Activated CD8-positive, alpha-beta memory T cell treated with anti-CD3 and anti-CD28 coated beads for 24 hours (primary cell): Measurements from ENCODE around the gene PRC1.

Source experiments
- DNase-seq: peaks from one replicate; pipeline ENCODE4 v3.0.0-alpha.2; 2020

Gene PRC1

DNA sequence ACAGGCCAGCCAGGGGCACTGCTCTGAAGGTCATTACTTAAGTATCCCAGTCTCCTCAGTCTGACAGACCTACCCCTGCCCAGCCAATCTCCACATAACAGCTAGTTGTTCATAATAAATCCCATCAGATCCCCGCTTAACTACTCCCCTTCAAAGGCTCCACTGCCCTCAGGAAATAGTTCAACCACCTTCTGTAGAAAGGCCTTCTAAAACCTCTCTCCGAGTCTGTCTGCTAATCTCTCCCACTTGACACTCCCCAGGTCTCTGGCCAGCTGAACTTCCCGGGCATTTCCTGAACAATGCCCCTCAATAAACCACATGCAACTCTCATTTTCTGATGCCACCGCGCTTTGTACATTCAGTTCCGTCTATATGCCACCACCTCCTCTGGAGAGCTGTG lies 6.0 kb downstream of the PRC1 start:
- no peak for DNase-seq

DNA sequence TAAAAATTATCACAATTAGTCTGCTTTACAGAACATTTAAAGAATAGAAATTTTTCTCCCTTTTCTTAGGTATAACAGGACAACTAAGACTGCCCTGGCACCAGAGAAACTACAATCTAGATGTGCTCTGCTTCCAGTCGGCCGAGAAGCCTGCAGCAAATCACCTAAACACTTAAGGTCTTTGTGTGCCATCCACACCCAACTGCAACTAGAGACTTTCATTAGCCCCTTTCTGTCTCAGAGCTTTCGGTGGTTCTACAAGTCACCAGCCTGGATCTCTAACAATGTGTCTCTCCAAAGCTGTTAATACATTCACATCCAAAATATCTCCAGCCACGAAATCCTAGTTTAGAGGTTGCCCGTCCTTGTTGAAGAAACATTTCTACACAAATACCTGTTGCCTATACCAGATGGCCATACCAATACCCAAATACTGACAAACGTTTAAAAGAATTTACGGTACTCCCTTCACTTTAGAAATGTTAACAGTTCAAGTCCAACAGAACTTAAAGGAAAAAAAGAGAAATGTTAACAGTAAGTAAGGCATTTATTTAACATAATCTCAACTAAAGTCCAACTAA lies 6.7 kb downstream of the PRC1 start:
- DNase-seq, result no peak

DNA sequence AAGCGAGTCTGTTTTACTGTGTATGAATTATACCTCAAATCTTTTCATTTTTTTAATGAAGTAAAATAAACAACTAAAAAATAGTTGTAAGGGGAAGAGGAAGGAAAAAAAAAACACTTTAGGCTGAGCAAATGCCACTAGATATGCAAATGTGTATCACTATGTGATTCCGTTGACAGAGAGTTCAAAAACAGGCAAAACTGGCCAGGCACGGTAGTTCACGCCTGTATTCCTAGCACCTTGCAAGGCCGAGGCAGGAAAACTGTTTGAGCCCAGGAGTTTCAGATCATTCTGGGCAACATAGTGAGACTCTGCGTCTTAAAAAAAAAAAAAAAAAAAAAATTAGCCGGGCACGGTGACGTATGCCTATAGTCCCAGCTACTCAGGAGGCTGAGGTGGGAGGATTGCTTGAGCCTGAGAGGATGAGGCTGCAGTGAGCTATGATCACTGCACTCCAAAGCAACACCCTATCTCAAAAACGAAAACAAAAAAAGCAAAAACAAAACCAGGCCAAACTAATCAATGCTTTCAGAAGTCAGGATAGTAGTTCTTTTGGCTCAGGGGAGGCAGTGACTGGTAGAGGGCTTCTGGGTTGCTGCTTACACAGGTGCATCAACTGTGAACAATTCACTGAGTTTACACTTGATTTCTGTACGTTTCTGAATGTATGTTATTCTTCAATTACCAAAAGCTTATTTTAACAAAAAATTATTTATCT lies 7.4 kb downstream of the PRC1 start:
- DNase-seq, result no peak

DNA sequence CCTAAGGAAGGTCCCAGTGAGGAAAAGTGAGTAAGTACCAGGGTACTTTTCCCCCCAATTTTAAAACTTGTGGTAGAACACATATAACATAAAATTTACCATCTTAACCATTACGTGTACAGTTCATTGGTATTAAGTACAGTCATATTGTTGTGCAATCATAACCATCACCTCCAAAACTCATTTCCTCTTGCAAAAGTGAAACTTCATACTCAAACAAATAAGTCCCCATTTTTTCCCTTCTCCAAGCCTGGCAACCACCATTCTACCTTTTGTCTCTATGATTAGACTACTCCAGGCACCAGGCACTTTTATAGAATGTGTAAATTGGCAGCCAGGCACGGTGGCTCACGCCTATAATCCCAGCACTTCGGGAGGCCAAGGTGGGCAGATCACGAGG lies 12.2 kb downstream of the PRC1 start:
- no peak for DNase-seq

DNA sequence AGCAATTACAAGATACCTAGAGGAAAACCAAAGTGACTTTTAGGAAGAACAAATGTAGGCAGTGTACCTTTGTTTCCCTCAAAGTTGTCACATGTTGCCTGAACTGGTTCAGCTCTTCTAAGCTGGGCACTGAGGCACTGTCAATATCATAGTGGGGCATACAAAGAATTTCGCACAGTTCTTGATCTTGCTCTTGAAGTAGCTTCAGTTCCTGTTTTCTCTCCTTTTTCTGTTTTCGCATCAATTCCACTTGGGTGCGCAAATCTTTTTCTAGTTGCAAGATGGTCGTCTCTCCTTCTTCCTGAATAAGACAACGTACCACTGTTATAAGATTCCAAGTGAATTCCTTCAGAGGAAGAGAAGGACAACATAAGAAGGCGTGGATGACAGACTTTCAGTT lies 12.7 kb downstream of the PRC1 start:
- no peak for DNase-seq

DNA sequence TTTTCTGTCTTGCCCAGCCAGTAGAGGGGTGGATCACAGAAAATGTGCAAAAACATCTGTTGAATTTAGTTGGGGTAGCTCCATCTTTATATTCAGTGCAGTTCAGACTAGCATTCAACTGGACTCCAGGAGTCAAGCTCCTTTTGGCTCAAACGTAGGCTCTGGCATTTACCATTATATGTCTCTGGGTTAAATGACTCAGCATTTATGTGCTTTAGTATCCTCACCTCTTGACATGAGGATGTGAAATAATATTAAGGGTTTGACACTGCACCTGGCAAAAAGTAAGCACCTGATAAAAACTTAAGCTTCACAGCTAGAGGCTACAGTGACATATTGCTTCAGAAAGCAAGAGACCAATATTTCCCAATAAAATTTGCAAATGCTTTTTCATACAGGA lies 14.8 kb downstream of the PRC1 start:
- no peak for DNase-seq

DNA sequence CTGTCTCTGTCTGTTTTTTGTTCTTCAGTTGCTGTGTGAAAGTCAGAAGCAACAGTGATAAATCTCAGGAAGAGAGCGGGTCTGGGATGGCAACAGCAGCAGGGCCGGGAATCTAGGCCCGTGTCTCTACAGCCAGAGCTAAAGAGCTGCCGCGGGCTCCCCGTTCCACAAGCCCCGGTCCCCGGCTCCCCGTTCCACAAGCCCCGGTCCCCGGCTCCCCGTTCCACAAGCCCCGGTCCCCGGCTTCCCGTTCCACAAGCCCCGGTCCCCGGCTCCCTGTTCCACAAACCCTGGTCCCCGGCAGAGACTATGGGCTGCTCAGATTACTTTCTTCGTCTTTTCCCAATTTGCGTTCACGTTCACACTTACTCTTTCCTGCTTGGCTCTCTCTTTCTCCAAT lies 20.1 kb downstream of the PRC1 start:
- DNase-seq, result no peak

DNA sequence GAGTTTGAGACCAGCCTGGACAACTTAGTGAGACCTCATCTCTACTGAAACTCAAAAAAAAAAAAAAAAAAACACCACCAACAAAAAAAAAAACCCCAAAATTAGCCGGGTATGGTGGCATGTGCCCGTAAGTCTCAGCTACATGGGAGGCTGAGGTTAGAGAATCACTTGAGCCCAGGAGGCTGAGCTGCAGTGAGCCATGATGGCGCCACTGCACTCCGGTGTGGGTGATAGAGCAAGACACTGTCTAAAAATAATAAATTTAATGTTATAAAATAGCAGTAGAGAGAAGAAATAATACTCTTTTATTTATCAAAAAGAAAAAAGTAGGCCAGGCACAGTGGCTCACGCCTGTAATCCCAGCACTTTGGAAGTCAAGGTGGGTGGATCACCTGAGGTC lies 22.2 kb downstream of the PRC1 start:
- no peak for DNase-seq

DNA sequence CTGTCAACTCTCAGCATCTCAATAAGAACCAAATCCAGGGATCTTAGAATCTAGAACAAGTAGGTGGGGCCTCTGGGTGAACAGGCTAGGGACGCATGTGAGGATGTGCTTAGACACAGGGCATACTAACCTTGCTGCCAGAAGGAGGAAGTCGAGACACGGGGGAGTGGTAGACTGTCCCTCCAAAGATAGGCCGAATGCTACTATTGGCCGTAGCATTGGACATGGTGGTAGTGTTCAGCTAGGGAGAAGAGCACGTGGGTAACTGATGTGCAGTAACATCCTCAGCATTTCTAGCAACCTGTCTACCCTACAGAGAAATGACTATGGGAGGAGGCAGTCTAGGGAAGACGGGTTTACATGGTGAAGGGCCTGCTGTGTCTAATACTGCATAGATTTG lies 24.1 kb downstream of the PRC1 start:
- DNase-seq, result no peak

DNA sequence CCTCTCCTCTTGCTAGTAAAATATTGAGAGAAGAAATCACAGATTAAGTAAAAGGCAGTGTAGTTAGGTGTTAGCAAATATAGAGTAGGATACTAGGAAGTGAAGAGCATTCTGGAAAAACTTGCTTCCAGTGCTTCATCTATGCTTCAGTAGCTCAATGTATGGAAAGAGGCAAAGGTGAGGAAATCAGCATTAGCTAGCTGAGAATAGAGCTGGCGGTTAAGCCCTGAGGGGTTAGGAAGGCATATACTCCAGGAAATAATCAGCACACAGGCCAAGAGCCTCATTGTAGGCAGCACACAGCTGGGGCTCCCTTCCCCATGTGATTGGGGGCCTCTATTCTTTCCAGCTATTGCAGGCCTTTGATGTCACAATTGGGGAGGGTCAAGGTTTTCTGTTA lies 25.9 kb downstream of the PRC1 start:
- DNase-seq, result no peak

DNA sequence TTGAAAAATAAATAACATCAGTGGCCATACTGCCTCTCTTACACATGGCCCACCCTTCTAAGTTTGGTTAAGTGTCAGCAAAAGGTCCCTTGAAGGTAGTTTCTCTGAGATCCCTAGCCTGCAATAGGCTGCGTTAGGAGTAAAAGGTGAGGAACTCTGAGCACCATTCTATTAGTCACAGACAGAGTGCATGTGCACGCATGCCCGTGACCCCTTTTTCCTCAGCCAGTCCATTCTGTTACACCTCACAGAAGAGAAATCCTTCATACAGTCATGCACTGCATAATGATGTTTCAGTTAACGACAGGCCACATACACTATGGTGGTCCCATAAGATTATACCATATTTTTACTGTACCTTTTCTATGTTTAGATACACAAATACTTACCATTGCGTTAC lies 27.1 kb downstream of the PRC1 start:
- no peak for DNase-seq

DNA sequence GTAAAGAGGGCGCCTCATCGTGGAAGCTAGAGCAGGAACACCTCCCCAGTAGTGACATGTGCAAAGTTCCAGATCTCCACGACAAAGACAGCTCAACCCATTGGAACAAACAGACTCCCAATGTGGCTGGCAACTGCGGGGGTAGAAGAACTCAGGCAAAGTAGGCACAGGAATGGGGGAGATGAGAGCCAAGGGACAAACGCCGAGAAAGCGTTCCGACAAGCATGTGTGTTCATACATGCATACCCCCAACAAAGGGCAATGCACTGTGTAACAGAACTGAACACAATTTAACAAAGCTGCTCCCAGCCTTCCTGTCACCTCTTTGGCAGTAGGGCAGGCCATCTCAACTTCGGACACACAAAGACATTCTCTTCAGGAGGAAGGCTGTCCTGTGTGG lies 28.1 kb downstream of the PRC1 start:
- DNase-seq, result no peak

DNA sequence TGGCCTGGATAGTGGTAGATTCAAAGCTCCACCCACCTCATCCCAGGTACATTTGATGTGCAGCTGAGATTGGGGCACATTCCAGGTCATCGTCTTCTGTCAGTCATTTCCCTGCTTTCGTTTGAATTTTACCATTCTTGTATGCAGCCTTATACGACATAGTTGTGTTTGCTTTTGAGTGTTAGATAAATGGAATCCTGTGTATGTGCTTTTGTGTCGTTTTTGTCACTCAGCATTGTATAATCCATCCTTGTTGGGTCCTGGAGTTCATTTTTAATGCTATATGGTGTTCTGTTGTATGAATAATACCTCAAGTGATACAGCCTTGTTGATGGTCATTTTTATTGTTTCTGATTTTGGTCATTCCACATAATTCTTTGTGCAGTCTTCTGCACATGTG lies 32.3 kb downstream of the PRC1 start:
- no peak for DNase-seq

DNA sequence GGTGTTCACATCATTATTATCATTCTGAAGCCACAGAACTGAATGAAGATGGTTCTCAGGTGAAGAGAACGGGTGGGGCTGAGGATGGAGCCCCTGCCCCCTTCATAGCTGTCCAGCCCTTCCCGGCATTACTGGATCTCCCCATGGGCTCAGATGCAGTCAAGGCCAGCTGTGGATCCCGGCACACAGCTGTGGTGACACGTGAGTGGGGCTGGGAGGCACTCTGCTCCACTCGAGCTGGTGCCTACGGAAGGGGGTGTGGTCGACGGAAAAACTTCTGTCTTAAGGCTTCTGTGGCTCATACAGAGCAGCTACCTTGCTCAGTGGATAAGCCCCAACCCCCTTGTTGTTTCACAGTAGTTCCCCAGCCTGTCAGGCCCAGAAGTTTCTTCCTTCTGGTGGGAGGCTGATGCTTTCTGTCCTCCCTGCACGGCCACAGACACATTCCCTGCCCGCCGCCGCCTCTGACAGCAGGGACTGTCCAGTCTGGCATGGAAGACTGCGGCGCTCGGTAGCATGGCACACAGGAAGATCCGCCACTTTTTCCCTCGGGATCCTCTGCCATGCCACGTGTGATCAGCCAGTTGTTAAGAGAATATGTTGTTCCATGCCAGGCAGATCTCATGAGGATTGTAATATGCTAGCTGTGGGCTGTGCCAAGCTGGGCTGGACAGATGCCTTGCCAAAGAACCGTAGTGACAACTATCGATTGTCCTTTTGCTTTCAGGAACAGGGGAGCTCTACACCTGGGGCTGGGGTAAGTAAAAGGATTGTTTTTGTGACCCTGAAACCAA lies 33.8 kb downstream of the PRC1 start:
- no peak for DNase-seq

DNA sequence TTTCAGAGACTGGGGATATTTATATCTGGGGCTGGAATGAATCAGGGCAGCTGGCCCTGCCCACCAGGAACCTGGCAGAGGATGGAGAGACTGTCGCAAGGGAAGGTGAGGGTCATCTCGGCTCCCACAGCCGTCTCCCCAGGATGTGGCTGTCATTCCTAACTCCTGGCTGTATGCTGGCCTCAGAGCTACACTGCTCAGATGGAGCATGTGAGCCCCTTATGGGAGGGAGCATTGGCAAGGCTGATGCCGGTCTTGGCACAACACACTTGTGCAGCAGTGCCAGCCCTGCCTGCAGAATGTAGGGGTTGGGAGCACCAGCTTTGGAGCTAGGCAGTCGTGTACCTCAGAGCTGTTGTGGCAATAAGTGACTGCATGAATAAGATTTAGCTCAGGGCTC lies 34.4 kb downstream of the PRC1 start:
- DNase-seq, result no peak

DNA sequence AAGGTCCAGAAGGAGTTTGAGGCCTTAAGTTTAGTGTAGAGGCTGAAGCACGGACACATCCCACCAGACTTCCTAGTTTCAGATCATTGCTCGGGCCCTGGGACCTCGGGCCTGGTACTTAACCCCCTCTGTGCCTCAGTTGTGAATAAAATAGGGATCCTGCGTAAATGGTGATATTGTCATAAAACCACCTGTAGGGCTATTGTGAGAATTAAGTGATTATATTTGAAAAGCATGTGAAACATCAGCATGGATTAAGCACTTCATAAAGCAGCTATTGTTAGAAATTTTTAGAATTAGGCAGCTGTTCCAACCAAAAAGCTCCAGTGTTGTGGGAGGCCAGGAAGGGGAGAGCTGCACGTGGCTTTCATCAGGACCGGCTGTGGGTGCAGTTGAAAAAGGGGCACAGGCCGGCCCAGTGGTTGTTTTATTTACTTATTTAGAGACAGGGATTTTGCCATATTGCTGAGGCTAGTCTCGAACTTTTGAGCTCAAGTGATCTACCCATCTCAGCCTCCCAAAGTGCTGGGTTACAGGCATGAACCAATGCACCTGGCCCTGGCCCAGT lies 35.2 kb downstream of the PRC1 start:
- no peak for DNase-seq

DNA sequence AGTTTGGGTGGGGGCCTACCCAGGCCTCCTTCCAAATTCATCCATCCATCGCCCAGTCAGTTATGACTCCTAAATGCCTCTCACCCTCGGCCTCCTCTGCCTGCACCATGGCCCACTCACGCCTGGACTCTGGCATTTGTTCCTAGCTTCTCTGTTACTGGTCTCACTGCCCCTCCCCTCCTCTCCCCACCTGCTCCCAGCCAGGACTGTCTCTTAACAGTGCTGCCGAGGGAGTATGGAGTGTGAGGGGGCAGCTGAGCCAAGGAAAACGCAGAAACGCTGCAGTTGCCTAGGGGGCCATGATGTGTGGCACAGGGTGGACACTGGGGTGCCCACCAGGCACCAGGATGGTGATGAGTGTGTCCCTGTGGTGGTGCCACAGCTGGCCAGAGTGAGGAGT lies 36.5 kb downstream of the PRC1 start:
- no peak for DNase-seq

DNA sequence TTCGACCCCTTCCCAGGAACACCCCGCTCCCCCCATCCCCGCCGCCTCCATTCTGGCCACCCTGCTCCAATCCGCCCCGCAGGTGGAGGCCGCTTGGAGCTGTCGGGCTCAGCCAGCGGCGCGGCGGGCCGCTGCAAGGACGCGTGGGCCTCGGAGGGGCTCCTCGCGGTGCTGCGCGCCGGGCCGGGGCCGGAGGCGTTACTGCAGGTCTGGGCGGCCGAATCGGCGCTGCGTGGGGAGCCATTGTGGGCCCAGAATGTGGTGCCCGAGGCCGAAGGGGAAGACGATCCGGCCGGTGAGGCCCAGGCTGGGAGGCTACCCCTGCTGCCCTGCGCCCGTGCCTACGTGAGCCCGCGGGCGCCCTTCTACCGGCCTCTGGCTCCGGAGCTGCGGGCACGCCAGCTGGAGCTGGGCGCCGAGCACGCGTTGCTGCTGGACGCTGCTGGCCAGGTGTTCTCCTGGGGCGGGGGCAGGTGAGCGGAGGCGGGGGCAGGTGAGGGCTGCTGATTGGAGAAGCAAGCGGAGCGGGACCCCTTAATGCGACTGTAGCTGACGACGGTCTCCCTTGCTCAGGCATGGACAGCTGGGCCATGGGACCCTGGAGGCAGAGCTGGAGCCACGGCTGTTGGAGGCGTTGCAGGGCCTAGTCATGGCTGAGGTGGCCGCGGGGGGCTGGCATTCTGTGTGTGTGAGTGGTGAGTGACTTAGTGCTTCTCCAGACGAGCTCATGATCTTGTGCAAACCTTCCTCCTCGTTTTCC lies 37.1 kb downstream of the PRC1 start:
- DNase-seq, result no peak

DNA sequence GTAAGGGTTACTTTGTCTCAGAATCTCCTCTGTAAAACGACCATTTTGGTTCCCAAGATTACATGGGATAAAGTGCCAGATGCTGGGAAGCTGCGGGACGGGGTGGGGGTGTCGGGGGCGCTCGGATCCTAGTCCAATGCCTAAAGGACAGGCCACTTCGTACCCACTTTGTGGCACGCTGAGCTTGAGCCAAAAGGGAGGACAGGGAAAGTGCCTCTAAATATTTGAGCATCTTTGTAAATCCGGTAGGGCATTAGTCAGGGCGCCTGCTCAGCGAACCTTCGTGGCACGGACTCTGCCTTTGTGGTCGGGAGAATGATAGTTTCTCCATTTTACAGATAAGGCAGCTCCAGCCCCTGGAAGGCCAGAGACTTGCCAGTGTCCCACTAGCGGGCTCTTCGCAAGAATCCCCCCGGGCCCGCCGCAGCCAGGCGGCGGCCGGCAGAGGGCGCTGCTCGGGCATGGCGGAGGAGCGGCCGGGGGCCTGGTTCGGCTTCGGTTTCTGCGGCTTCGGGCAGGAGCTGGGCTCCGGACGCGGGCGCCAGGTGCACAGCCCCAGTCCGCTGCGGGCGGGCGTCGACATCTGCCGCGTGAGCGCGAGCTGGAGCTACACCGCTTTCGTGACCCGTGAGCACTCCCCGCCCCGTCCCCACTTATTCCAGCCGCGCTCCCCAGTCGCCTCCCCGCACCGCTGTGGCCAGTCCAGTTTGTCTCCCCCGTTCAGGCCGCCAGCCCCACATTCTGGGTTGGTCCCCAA lies 37.9 kb downstream of the PRC1 start:
- peak; percentile 86 for DNase-seq

DNA sequence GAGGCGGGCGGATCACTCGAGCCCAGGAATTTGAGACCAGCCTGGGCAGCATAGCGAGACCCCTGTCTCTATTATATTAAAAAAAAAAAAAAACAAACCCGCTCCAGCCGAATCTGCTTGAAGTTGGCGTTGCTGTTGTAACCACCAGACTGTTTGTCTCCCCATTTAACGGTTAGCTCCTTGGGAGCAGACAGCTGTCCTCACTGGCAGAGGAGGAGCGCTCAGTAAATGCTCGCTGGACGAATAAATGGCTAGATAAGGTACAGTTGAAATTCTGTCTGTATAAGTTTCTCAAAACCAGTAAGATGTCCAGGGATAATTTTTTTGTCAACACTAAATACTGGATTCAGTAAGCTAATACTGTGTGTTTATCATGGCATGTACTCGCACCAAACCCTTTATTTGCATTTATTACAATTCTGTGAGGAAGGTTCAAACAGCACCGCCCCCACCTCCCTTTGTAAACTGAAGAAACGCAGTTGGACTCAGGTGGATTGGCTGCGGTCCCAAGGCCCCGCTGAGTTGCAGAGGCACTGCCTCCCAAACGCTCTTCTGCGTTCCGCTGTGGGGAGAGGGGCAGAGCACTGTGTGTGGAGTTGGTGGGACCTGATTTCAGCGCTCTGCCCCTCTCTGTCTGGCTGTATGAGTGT lies 38.6 kb downstream of the PRC1 start:
- no peak for DNase-seq

DNA sequence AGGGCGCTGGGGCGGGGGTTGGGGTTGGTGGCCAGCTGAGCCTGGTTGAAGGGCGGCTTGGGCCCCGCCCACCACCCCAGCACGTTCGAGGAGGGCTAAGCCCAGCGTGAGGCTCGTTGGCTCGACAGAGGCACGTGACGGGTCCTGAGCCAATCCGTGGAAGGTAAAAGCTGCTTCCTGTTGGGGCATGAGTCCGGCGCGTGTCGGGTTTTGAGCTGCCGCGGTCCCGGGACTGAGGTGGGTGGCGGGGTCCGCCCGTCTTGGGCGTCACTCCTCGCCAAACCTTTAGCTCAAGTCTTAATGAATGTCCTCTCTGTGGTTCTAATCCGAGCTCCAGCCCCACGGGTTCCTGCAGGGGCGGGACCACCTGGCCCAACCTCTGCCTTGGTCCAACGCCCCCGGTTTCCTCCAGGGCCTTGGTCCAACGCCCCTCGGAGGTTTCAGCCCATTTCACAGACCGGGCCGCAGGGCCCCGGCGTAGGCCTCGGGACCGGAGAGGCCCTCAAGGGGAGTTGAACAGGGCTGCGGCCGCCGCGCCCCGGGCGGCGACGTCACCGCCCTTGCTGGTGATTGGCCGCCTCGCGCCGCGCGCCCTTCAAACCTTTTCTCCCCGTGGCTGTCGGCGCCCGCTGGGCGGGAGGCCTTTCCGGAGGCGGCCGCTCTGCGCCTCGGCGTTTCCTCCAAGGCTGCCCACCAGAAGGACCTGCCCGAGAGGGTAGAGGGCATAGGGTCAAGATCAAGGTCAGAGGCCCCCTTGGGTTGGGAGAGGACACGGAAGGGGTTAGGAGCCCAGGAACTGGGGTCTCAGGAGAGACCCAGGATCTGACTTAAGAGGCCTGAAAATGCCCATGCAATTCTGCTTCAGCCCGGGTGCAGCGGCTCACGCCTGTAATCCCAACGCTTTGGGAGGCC lies 39.4 kb downstream of the PRC1 start, which contains the start of gene RCCD1:
Gene RCCD1 (plus strand): TSS at position 173 of the 912 bp plus-strand sequence. CDS start 1,851 bp downstream, outside the sequence.
- peak; percentile 92 for DNase-seq
